Caco-2 (cell line): ENCODE measurements around the gene NCOR1. TPM values are rescaled to one million over a fixed set of nuclear protein-coding genes. Genes with fewer than 3 reads are reported as not detected.
"Not testable (repeated sequence)": the region's sequence is repeated elsewhere in the genome, so short reads cannot be mapped to it uniquely, and the experiment has no call there.

ENCODE experiments used
- BruUV-seq: library from RNA; stranded (reverse); fragments of 400-500 nt; replicated peaks from 2 replicates; lab custom pipeline; 2021; lab: Mats Ljungman, UMichigan
- CTCF ChIA-PET: fragments of 300-600 bp; sonication (Branson Sonifier 250); formaldehyde crosslinking; loops from one replicate; lab custom pipeline; 2022; ENCODE audit warnings: antibody characterized with exemption; lab: Charles Lee
- POLR2A ChIA-PET: fragments of 300-600 bp; sonication (Branson Sonifier 250); formaldehyde crosslinking; loops from one replicate; lab custom pipeline; 2022; ENCODE audit warnings: antibody characterized with exemption; lab: Charles Lee
- DNase-seq, 2 experiments: peaks; one replicate each; pipeline versions ENCODE4 v3.0.0 to v3.0.0-alpha.2; 2020 to 2022
- H3K27me3 ChIP-seq: replicated peaks from 2 replicates; pipeline ENCODE4 v1.6.0; 2011; ENCODE audit warnings: low read length; ENCODE audit not compliant: control insufficient read depth, insufficient read depth
- H3K36me3 ChIP-seq: 2 replicates; pipeline ENCODE4 v1.5.1; 2011; ENCODE audit warnings: low read length; ENCODE audit not compliant: control insufficient read depth, insufficient read depth
- H3K4me1 ChIP-seq: fragments of 250-450 bp; sonication (Bioruptor Pico); 2 replicates; pipeline ENCODE4 v1.5.1; 2020; ENCODE audit warnings: mild to moderate bottlenecking
- H3K4me3 ChIP-seq: 2 replicates; pipeline ENCODE4 v1.5.1; 2011; ENCODE audit warnings: low read depth, mild to moderate bottlenecking, control low read depth, low read length
- H3K9me3 ChIP-seq: fragments of 250-450 bp; sonication (Bioruptor Pico); 2 replicates; pipeline ENCODE4 v1.5.1; 2020; ENCODE audit warnings: mild to moderate bottlenecking, moderate library complexity
- H3K27ac Mint-ChIP-seq: one replicate; pipeline ENCODE4 v1.8.0; 2022; ENCODE audit warnings: mixed read lengths; ENCODE audit not compliant: unreplicated experiment
- H3K27me3 Mint-ChIP-seq: one replicate; pipeline ENCODE4 v1.8.0; 2022; ENCODE audit warnings: mixed read lengths; ENCODE audit not compliant: insufficient read depth, unreplicated experiment
- H3K36me3 Mint-ChIP-seq: one replicate; pipeline ENCODE4 v1.8.0; 2022; ENCODE audit warnings: mild to moderate bottlenecking, mixed read lengths; ENCODE audit not compliant: insufficient read depth, unreplicated experiment
- H3K4me1 Mint-ChIP-seq: one replicate; pipeline ENCODE4 v1.8.0; 2022; ENCODE audit warnings: low read depth, mixed read lengths; ENCODE audit not compliant: unreplicated experiment
- H3K4me3 Mint-ChIP-seq: one replicate; pipeline ENCODE4 v1.8.0; 2022; ENCODE audit warnings: mild to moderate bottlenecking, moderate library complexity, mixed read lengths; ENCODE audit not compliant: unreplicated experiment
- H3K9me3 Mint-ChIP-seq: one replicate; pipeline ENCODE4 v1.8.0; 2022; ENCODE audit warnings: mixed read lengths; ENCODE audit not compliant: unreplicated experiment
- intact Hi-C: fragments of 100-400 bp; cut with micrococcal nuclease; formaldehyde crosslinking; loops from one replicate; pipeline ENCODE4 v1.10.0; 2022; ENCODE audit not compliant: unreplicated experiment
- total RNA-seq: library from RNA; stranded (reverse); gene quantifications from 2 replicates; pipeline ENCODE4 v1.2.3, GENCODE V29; 2022
- TF ChIP-seq, protein P1 (sequence below), 2 experiments: fragments of 200-600 bp in 1 of 2; IDR thresholded peaks; 1 replicate in 1 of 2; 2 replicates in 1 of 2; pipeline versions ENCODE4 v1.5.1 to v1.8.0; 2011 to 2022; ENCODE audit warnings: antibody characterized with exemption in 1 of 2, control low read depth in 1 of 2, inconsistent platforms in 1 of 2, low read depth in 1 of 2, low read length in 1 of 2, mild to moderate bottlenecking in 1 of 2, moderate library complexity in 1 of 2; ENCODE audit not compliant: insufficient read depth in 1 of 2, severe bottlenecking in 1 of 2, unreplicated experiment in 1 of 2

NCOR1 gene
- total RNA-seq, 1 experiment from 2014 or later: 90.8 TPM

DNA sequence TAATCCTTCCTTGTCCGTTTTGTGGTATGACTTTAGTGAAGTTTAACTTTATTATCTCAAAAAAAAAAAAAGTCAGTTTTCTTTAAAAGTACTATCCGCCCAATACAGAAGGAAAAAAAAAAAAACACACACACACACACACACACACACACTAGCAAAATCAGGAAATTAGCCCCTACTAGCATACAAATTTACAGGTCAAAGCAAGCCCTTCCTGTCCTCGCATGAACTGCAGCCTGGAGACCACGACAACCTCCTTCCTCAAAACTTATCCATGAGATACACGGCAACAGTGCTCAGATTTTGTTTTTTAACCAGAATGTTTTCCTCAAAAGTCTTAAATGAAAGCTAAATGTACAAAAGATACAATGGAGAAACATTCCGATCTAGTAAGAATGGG lies 16.2 kb downstream of the NCOR1 start:
- Mint-ChIP-seq H3K4me3 (no peak overlapping the region), H3K27me3 (no peaks in the 10 kb centered on the region), H3K9me3 (no peaks in the 10 kb centered on the region), H3K4me1 (peaks cover 10% of the 10 kb centered on the region), H3K36me3 (peaks cover under 1% of the 10 kb centered on the region), H3K27ac (no peak overlapping the region)
- Histone ChIP-seq H3K9me3 (no peaks in the 10 kb centered on the region), H3K27me3 (no peaks in the 10 kb centered on the region), H3K36me3 (no peaks in the 10 kb centered on the region), H3K4me1 (no peaks in the 10 kb centered on the region), H3K4me3 (no peak overlapping the region)
- no TSS peak for BruUV-seq
- CTCF ChIA-PET: no interaction called here
- no peak for DNase-seq
- intact Hi-C loops: no loop called here
- POLR2A ChIA-PET: no interaction called here
- TF ChIP-seq, protein P1, sequence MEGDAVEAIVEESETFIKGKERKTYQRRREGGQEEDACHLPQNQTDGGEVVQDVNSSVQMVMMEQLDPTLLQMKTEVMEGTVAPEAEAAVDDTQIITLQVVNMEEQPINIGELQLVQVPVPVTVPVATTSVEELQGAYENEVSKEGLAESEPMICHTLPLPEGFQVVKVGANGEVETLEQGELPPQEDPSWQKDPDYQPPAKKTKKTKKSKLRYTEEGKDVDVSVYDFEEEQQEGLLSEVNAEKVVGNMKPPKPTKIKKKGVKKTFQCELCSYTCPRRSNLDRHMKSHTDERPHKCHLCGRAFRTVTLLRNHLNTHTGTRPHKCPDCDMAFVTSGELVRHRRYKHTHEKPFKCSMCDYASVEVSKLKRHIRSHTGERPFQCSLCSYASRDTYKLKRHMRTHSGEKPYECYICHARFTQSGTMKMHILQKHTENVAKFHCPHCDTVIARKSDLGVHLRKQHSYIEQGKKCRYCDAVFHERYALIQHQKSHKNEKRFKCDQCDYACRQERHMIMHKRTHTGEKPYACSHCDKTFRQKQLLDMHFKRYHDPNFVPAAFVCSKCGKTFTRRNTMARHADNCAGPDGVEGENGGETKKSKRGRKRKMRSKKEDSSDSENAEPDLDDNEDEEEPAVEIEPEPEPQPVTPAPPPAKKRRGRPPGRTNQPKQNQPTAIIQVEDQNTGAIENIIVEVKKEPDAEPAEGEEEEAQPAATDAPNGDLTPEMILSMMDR (IDR thresholded peaks at IDR 0.05; ENCODE audit: insufficient read depth in 1 of 2, low read depth in 1 of 2, low read length in 1 of 2, severe bottlenecking in 1 of 2, unreplicated experiment in 1 of 2): no peak

DNA sequence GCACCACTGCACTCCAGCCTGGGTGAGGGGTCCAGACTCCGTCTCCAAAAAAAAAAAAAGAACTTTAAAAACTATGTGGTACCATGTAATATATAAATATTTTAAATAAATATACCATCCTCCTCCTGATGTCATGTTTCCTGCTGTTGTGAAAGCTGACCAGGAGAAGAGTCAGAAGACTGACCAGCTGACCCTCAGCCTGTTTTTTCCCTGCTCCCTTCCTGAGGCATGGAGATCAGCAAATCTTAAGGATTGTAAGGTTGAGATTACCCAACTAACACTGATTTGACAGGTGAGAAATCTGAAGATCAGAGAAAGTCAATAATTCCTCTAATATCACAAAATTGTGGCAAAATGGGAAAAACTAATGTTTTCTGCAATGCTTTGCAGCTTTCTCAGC lies 18.1 kb downstream of the NCOR1 start:
- H3K9me3 ChIP-seq: no peaks in the 10 kb centered on the region
- no peaks in the 10 kb centered on the region for H3K9me3 Mint-ChIP-seq
- H3K27me3 ChIP-seq: no peaks in the 10 kb centered on the region
- TF ChIP-seq, protein P1 (IDR thresholded peaks at IDR 0.05; ENCODE audit: insufficient read depth in 1 of 2, low read depth in 1 of 2, low read length in 1 of 2, severe bottlenecking in 1 of 2, unreplicated experiment in 1 of 2): no peak
- H3K4me3 Mint-ChIP-seq: no peak overlapping the region
- no peaks in the 10 kb centered on the region for H3K4me1 Mint-ChIP-seq
- no TSS peak for BruUV-seq
- no peak overlapping the region for H3K4me3 ChIP-seq
- intact Hi-C loops: no loop called here
- H3K36me3 ChIP-seq: no peaks in the 10 kb centered on the region
- no peaks in the 10 kb centered on the region for H3K4me1 ChIP-seq
- peaks cover 13% of the 10 kb centered on the region for H3K36me3 Mint-ChIP-seq
- ChIA-PET POLR2A (no interaction called here), CTCF (no interaction called here)
- no peak overlapping the region for H3K27ac Mint-ChIP-seq
- no peaks in the 10 kb centered on the region for H3K27me3 Mint-ChIP-seq
- DNase-seq: no peak

DNA sequence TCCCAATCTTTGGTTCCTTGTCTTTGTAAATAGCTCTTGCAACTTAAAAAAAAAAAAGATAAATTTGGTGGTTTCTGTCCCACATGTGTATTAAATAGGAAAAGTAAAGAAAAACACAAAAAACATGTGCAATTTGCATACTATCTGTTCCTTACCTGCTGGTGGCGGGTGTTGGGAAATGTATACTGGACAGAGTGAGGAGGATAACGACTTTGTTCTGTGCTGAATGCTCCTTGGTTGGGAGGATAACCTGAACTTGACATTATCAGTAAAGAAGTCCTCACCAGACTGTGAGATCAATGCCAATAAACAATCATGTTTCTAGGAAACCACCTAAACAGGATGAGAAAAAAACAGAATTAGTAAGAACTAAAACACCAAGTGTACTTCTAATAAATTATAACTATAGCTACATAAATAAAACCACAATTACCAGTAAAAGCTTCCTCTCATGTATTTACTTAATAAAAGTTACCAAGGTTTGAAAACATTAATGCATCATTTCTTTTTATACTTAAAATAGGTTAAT lies 21.0 kb downstream of the NCOR1 start:
- BruUV-seq, POLR2A ChIA-PET: not testable (repeated sequence)

DNA sequence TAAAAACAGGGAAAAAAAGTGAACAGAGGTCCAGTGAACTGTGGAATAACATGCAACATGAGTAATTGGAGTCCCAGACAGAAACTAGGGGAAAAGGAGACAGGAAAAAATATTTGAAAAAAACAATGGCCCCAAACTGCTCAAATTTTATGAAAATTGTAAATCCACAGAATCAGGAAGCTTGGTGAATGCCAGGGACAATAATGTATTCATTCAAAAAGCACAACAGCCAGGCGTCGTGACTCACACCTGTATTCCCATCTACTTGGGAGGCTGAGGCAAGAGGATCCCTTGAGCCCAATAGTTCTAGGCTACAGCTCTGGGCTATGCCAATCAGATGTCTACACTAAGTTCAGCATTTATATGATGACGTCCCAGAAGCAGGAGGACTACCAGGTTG lies 23.7 kb downstream of the NCOR1 start:
- ChIA-PET CTCF (no interaction called here), POLR2A (no interaction called here)
- DNase-seq: no peak
- H3K4me1 ChIP-seq: no peaks in the 10 kb centered on the region
- Mint-ChIP-seq H3K36me3 (peaks cover 21% of the 10 kb centered on the region), H3K27me3 (no peaks in the 10 kb centered on the region), H3K4me1 (no peaks in the 10 kb centered on the region), H3K9me3 (no peaks in the 10 kb centered on the region), H3K27ac (no peak overlapping the region), H3K4me3 (no peak overlapping the region)
- no peak overlapping the region for H3K4me3 ChIP-seq
- intact Hi-C loops: no loop called here
- H3K9me3 ChIP-seq: no peaks in the 10 kb centered on the region
- H3K27me3 ChIP-seq: no peaks in the 10 kb centered on the region
- BruUV-seq: no TSS peak
- H3K36me3 ChIP-seq: no peaks in the 10 kb centered on the region
- TF ChIP-seq, protein P1 (IDR thresholded peaks at IDR 0.05; ENCODE audit: insufficient read depth in 1 of 2, low read depth in 1 of 2, low read length in 1 of 2, severe bottlenecking in 1 of 2, unreplicated experiment in 1 of 2): no peak

More for the DNA sequence above, 21.0 kb downstream of the NCOR1 start:
- H3K36me3 ChIP-seq, DNase-seq, H3K4me1 Mint-ChIP-seq, intact Hi-C loops, H3K27me3 ChIP-seq, H3K27ac Mint-ChIP-seq, H3K4me3 Mint-ChIP-seq, H3K4me1 ChIP-seq, H3K9me3 ChIP-seq, H3K9me3 Mint-ChIP-seq, CTCF ChIA-PET, H3K4me3 ChIP-seq, H3K27me3 Mint-ChIP-seq: not testable (repeated sequence)
- peaks cover 21% of the 10 kb centered on the region for H3K36me3 Mint-ChIP-seq
